Liver (tissue), 9 donors: Measurements from ENCODE around the gene OSTM1. TPM values are rescaled to one million over a fixed set of nuclear protein-coding genes. Genes with fewer than 3 reads are reported as not detected.

ENCODE experiments used
- DNase-seq: peaks from one replicate; pipeline ENCODE4 v3.0.0-alpha.2; 2017; ENCODE audit warnings: low spot score
- H3K27ac ChIP-seq, 2 donors: one replicate each; pipeline ENCODE4 v1.7.0; 2013; ENCODE audit warnings: inconsistent platforms in 2 of 2, low read length in 2 of 2, control low read depth in 1 of 2, low read depth in 1 of 2, mild to moderate bottlenecking in 1 of 2
- H3K27me3 ChIP-seq, 4 donors: one replicate each; pipeline versions ENCODE4 v1.6.1 to v1.7.0; 2013; ENCODE audit warnings: low read length in 3 of 4, inconsistent platforms in 1 of 4, mild to moderate bottlenecking in 1 of 4, moderate library complexity in 1 of 4; ENCODE audit not compliant: control insufficient read depth in 4 of 4, insufficient read depth in 4 of 4
- H3K36me3 ChIP-seq, 4 donors: one replicate each; pipeline versions ENCODE4 v1.6.1 to v1.7.0; 2013; ENCODE audit warnings: low read length in 3 of 4, mild to moderate bottlenecking in 3 of 4, low read depth in 1 of 4, moderate library complexity in 1 of 4; ENCODE audit not compliant: control insufficient read depth in 4 of 4, insufficient read depth in 3 of 4
- H3K4me1 ChIP-seq, 4 donors: one replicate each; pipeline versions ENCODE4 v1.6.1 to v1.7.0; 2013; ENCODE audit warnings: low read length in 3 of 4, mild to moderate bottlenecking in 3 of 4, moderate library complexity in 1 of 4; ENCODE audit not compliant: control insufficient read depth in 4 of 4, insufficient read depth in 4 of 4
- H3K4me3 ChIP-seq, 3 donors: one replicate each; pipeline versions ENCODE4 v1.6.1 to v1.7.0; 2013; ENCODE audit warnings: low read length in 3 of 3, control low read depth in 1 of 3, low read depth in 1 of 3, mild to moderate bottlenecking in 1 of 3
- H3K9ac ChIP-seq, 2 donors: one replicate each; pipeline ENCODE4 v1.7.0; 2013; ENCODE audit warnings: low read length in 2 of 2, mild to moderate bottlenecking in 2 of 2, moderate library complexity in 2 of 2, control low read depth in 1 of 2, low read depth in 1 of 2
- H3K9me3 ChIP-seq, 4 donors: one replicate each; pipeline versions ENCODE4 v1.6.1 to v1.7.0; 2013; ENCODE audit warnings: low read length in 3 of 4; ENCODE audit not compliant: control insufficient read depth in 4 of 4
- ATF3 ChIP-seq: IDR thresholded peaks from 2 replicates; pipeline ENCODE4 v1.6.1; 2016; ENCODE audit warnings: antibody characterized with exemption
- CTCF ChIP-seq: fragments of 150-350 bp; IDR thresholded peaks from 2 replicates; pipeline ENCODE4 v1.5.1; 2017; ENCODE audit warnings: improper control_type of control experiment, low read depth, low read length; ENCODE audit not compliant: missing input control
- EGR1 ChIP-seq, 2 donors: IDR thresholded peaks; 2 replicates each; pipeline ENCODE4 v1.6.1; 2016 to 2018; ENCODE audit warnings: antibody characterized with exemption in 2 of 2, low read depth in 2 of 2
- FOXA1 ChIP-seq: IDR thresholded peaks from 2 replicates; pipeline ENCODE4 v1.6.1; 2016; ENCODE audit warnings: antibody characterized with exemption
- FOXA2 ChIP-seq: IDR thresholded peaks from 2 replicates; pipeline ENCODE4 v1.6.1; 2016; ENCODE audit warnings: antibody characterized with exemption
- GABPA ChIP-seq, 2 donors: IDR thresholded peaks in 1 of 2; conservative IDR thresholded peaks in 1 of 2; 2 replicates each; pipeline ENCODE4 v1.6.1; 2016; ENCODE audit warnings: antibody characterized with exemption in 2 of 2, mild to moderate bottlenecking in 1 of 2, moderate library complexity in 1 of 2
- HNF4A ChIP-seq, 2 donors: conservative IDR thresholded peaks; 2 replicates each; pipeline ENCODE4 v1.6.1; 2016; ENCODE audit warnings: antibody characterized with exemption in 2 of 2, mild to moderate bottlenecking in 2 of 2
- JUND ChIP-seq, 2 donors: IDR thresholded peaks; 2 replicates each; pipeline ENCODE4 v1.6.1; 2016; ENCODE audit warnings: antibody characterized with exemption in 2 of 2
- MAX ChIP-seq: IDR thresholded peaks from 2 replicates; pipeline ENCODE4 v1.6.1; 2016; ENCODE audit warnings: antibody characterized with exemption
- NR2F2 ChIP-seq: IDR thresholded peaks from 2 replicates; pipeline ENCODE4 v1.6.1; 2016; ENCODE audit warnings: antibody characterized with exemption
- RAD21 ChIP-seq, 2 donors: IDR thresholded peaks; 2 replicates each; pipeline ENCODE4 v1.6.1; 2016; ENCODE audit warnings: antibody characterized with exemption in 2 of 2, mild to moderate bottlenecking in 2 of 2
- REST ChIP-seq: IDR thresholded peaks from 2 replicates; pipeline ENCODE4 v1.6.1; 2016; ENCODE audit warnings: antibody characterized with exemption, mild to moderate bottlenecking
- SP1 ChIP-seq: IDR thresholded peaks from 2 replicates; pipeline ENCODE4 v1.6.1; 2018; ENCODE audit warnings: antibody characterized with exemption, mild to moderate bottlenecking
- TAF1 ChIP-seq: conservative IDR thresholded peaks from 2 replicates; pipeline ENCODE4 v1.6.1; 2016; ENCODE audit warnings: antibody characterized with exemption, mild to moderate bottlenecking
- ZBTB33 ChIP-seq: IDR thresholded peaks from 2 replicates; pipeline ENCODE4 v1.6.1; 2016; ENCODE audit warnings: antibody characterized with exemption
- WGBS: extraction: QIAGEN DNeasy Blood & Tissue Kit; methylation state at CpG from one replicate; pipeline ENCODE4 v1.1.7; 2013; 5-methylcytosine and 5-hydroxymethylcytosine counted together
- polyA plus RNA-seq, 2 donors: library from polyadenylated mRNA; stranded (reverse) in 1 of 2; unstranded in 1 of 2; fragments of 200-250 nt in 1 of 2; fragments of >200 nt in 1 of 2; fragmentation: Nextera tagmentation in 1 of 2; extraction: Ambion mirVana in 1 of 2; gene quantifications; one replicate each; pipeline versions ENCODE4 v1.2.1 to v1.2.3, GENCODE V29; 2013 to 2015
- total RNA-seq, 2 donors: library from RNA; depleted of rRNA; stranded (reverse); fragments of >200 nt; gene quantifications; one replicate each; pipeline ENCODE4 v1.2.3, GENCODE V29; 2014
- donor health status: healthy.
- donor health status: healthy.
- donor health status: healthy.
- donor health status: healthy.
- donor health status: healthy.

The OSTM1 gene
- total and polyA plus RNA-seq, 4 donors, result 8.8 to 33.3 (median 11.3) TPM

- H3K27ac ChIP-seq, result no peak overlapping the region
- 3% methylated on average over 50 of the region's 50 CpGs for WGBS
- no peak for DNase-seq
- peak overlapping the region; percentile 3 to 57 (median 36) for H3K4me3 ChIP-seq
- peaks cover 13 to 52% (median 42%) of the 10 kb centered on the region in 4 donors for H3K4me1 ChIP-seq
- no peak overlapping the region for H3K9ac ChIP-seq
- no peaks in the 10 kb centered on the region for H3K36me3 ChIP-seq
- peaks cover 0 to 7% (median 0%) of the 10 kb centered on the region in 4 donors for H3K27me3 ChIP-seq
- no peaks in the 10 kb centered on the region for H3K9me3 ChIP-seq
- TF ChIP-seq JUND (IDR thresholded peaks at IDR 0.05) (no peak), TAF1 (no peak), ATF3 (no peak), NR2F2 (no peak), EGR1 (IDR thresholded peaks at IDR 0.05; ENCODE audit: low read depth in 2 of 2) (no peak), REST (no peak), SP1 (no peak), FOXA1 (no peak), MAX (no peak), HNF4A (conservative IDR thresholded peaks at IDR 0.05) (no peak), GABPA (IDR thresholded peaks at IDR 0.05 in 1 of 2, conservative IDR thresholded peaks at IDR 0.05 in 1 of 2) (no peak), FOXA2 (no peak), ZBTB33 (no peak)
These were observed 40.5 kb upstream of the OSTM1 start for GRCh38 chr6:108114841-108115597.

- peak; percentile 47 for TF ChIP-seq CTCF
- no peak for TF ChIP-seq FOXA2
- peak; percentile 84 to 86 for TF ChIP-seq RAD21 (IDR thresholded peaks at IDR 0.05)
- H3K9ac ChIP-seq, result no peak overlapping the region
- no peaks in the 10 kb centered on the region for H3K9me3 ChIP-seq
- 20% methylated on average over 39 of the region's 39 CpGs for WGBS
- DNase-seq, result no peak
- H3K27ac ChIP-seq, result no peak overlapping the region
- H3K27me3 ChIP-seq, result peaks cover 0 to 2% (median 0%) of the 10 kb centered on the region in 4 donors
- no peaks in the 10 kb centered on the region for H3K36me3 ChIP-seq
- H3K4me1 ChIP-seq, result peaks cover 10 to 43% (median 37%) of the 10 kb centered on the region in 4 donors
- peak overlapping the region in 2 of 3 donors; percentile 3 to 33 for H3K4me3 ChIP-seq
These were observed 39.3 kb upstream of the OSTM1 start for GRCh38 chr6:108113557-108114519.
